CD14-positive monocyte (primary cell): ENCODE results near the gene ARHGEF7. TPM values are rescaled to one million over a fixed set of nuclear protein-coding genes. Genes with fewer than 3 reads are reported as not detected.
A peak's percentile ranks its signal among the peaks of the same experiment; 100 is the strongest.

Experiments
- DNase-seq, 3 donors: peaks; one replicate each; pipeline ENCODE4 v3.0.0-alpha.2; 2011 to 2022
- H2AFZ ChIP-seq: 2 replicates; pipeline ENCODE4 v1.6.0; 2012; ENCODE audit warnings: mild to moderate bottlenecking, low read depth, low read length, inconsistent platforms; ENCODE audit not compliant: insufficient read depth, poor library complexity, severe bottlenecking
- H3K27ac ChIP-seq, 2 donors: 1 replicate in 1 of 2; 2 replicates in 1 of 2; pipeline ENCODE4 v1.5.1; 2012 to 2013; ENCODE audit warnings: low read length in 2 of 2, control low read depth in 1 of 2, inconsistent platforms in 1 of 2, low read depth in 1 of 2, mild to moderate bottlenecking in 1 of 2
- H3K27me3 ChIP-seq, 2 donors: one replicate each; pipeline versions ENCODE4 v1.6.0 to v1.6.1; 2011 to 2013; ENCODE audit warnings: low read length in 2 of 2; ENCODE audit not compliant: control insufficient read depth in 2 of 2, insufficient read depth in 2 of 2
- H3K36me3 ChIP-seq, 2 donors: replicated peaks in 1 of 2; 1 replicate in 1 of 2; 2 replicates in 1 of 2; pipeline versions ENCODE4 v1.5.1 to v1.6.1; 2012 to 2013; ENCODE audit warnings: low read length in 2 of 2, control low read depth in 1 of 2, inconsistent platforms in 1 of 2, mild to moderate bottlenecking in 1 of 2; ENCODE audit not compliant: insufficient read depth in 2 of 2, control insufficient read depth in 1 of 2
- H3K4me1 ChIP-seq, 2 donors: 1 replicate in 1 of 2; 2 replicates in 1 of 2; pipeline versions ENCODE4 v1.5.1 to v1.6.1; 2012 to 2013; ENCODE audit warnings: low read length in 2 of 2, control low read depth in 1 of 2, inconsistent platforms in 1 of 2, mild to moderate bottlenecking in 1 of 2, moderate library complexity in 1 of 2; ENCODE audit not compliant: insufficient read depth in 2 of 2, control insufficient read depth in 1 of 2
- H3K4me2 ChIP-seq: replicated peaks from 2 replicates; pipeline ENCODE3; 2012; ENCODE audit warnings: low read length, moderate library complexity, mild to moderate bottlenecking; ENCODE audit not compliant: poor library complexity, severe bottlenecking; ENCODE audit errors: extremely low read depth
- H3K4me3 ChIP-seq, 3 experiments: fragments of 200-600 bp in 1 of 3; sonication (generic) in 1 of 3; replicated peaks in 1 of 3; 1 replicate in 2 of 3; 2 replicates in 1 of 3; pipeline ENCODE4 v1.5.1; 2011 to 2013; ENCODE audit warnings: low read length in 3 of 3, mild to moderate bottlenecking in 3 of 3, control low read depth in 2 of 3, low read depth in 2 of 3, inconsistent platforms in 1 of 3, moderate library complexity in 1 of 3
- H3K79me2 ChIP-seq: 2 replicates; pipeline ENCODE4 v1.6.0; 2012; ENCODE audit warnings: mild to moderate bottlenecking, control low read depth, inconsistent platforms, low read length, moderate library complexity; ENCODE audit not compliant: insufficient read depth
- H3K9ac ChIP-seq: 2 replicates; pipeline ENCODE4 v1.6.0; 2017; ENCODE audit warnings: low read length, mild to moderate bottlenecking; ENCODE audit not compliant: insufficient read depth, poor library complexity, severe bottlenecking
- H3K9me3 ChIP-seq, 2 donors: replicated peaks in 1 of 2; 1 replicate in 1 of 2; 2 replicates in 1 of 2; pipeline versions ENCODE4 v1.5.1 to v1.6.1; 2012 to 2013; ENCODE audit warnings: low read length in 2 of 2, control low read depth in 1 of 2; ENCODE audit not compliant: control insufficient read depth in 1 of 2, insufficient read depth in 1 of 2
- H4K20me1 ChIP-seq: 2 replicates; pipeline ENCODE4 v1.6.0; 2012; ENCODE audit warnings: mild to moderate bottlenecking, low read length, control low read depth, moderate library complexity; ENCODE audit not compliant: insufficient read depth
- H3K27ac Mint-ChIP-seq, 7 donors: one replicate each; pipeline ENCODE4 v1.8.0; 2020; ENCODE audit warnings: mild to moderate bottlenecking in 7 of 7, mixed read lengths in 7 of 7, moderate library complexity in 6 of 7, inconsistent platforms in 2 of 7
- H3K27me3 Mint-ChIP-seq, 3 donors: one replicate each; pipeline ENCODE4 v1.8.0; 2021 to 2022; ENCODE audit warnings: low read depth in 3 of 3, mild to moderate bottlenecking in 3 of 3, mixed read lengths in 3 of 3, moderate library complexity in 3 of 3, inconsistent platforms in 1 of 3
- H3K36me3 Mint-ChIP-seq, 2 donors: one replicate each; pipeline ENCODE4 v1.8.0; 2020; ENCODE audit warnings: mixed read lengths in 2 of 2, inconsistent platforms in 1 of 2, mild to moderate bottlenecking in 1 of 2
- H3K4me1 Mint-ChIP-seq: one replicate; pipeline ENCODE4 v1.8.0; 2020; ENCODE audit warnings: mild to moderate bottlenecking, mixed read lengths
- H3K4me3 Mint-ChIP-seq, 2 donors: one replicate each; pipeline ENCODE4 v1.8.0; 2020; ENCODE audit warnings: mild to moderate bottlenecking in 2 of 2, mixed read lengths in 2 of 2, moderate library complexity in 1 of 2
- H3K9me3 Mint-ChIP-seq, 7 donors: one replicate each; pipeline ENCODE4 v1.8.0; 2020 to 2022; ENCODE audit warnings: mixed read lengths in 7 of 7, mild to moderate bottlenecking in 6 of 7, moderate library complexity in 6 of 7, inconsistent platforms in 2 of 7
- WGBS: methylation state at CpG from one replicate; pipeline ENCODE4 v1.1.5; 2013; ENCODE audit warnings: missing lambda C conversion rate; ENCODE audit not compliant: insufficient coverage; 5-methylcytosine and 5-hydroxymethylcytosine counted together
- intact Hi-C, 2 donors: fragments of 100-400 bp; cut with micrococcal nuclease; formaldehyde crosslinking; loops; one replicate each; pipeline versions ENCODE4 v1.15.0 to v1.15.1; 2023
- polyA plus RNA-seq, 3 donors: library from polyadenylated mRNA; depleted of rRNA in 1 of 3; unstranded in 2 of 3; stranded (reverse) in 1 of 3; fragments of 300-500 nt in 2 of 3; fragments of >200 nt in 1 of 3; fragmentation: Illumina TruSeq in 2 of 3; gene quantifications; 1 replicate in 2 of 3; 2 replicates in 1 of 3; pipeline ENCODE4 v1.2.3, GENCODE V29; 2012 to 2021
- TF ChIP-seq, protein P1 (sequence below): fragments of 200-600 bp; IDR thresholded peaks from one replicate; pipeline ENCODE4 v1.8.0; 2022; ENCODE audit warnings: antibody characterized with exemption, mild to moderate bottlenecking

The ARHGEF7 gene
- polyA plus RNA-seq, 3 donors: 4.6 to 29.0 (median 6.1) TPM

DNA sequence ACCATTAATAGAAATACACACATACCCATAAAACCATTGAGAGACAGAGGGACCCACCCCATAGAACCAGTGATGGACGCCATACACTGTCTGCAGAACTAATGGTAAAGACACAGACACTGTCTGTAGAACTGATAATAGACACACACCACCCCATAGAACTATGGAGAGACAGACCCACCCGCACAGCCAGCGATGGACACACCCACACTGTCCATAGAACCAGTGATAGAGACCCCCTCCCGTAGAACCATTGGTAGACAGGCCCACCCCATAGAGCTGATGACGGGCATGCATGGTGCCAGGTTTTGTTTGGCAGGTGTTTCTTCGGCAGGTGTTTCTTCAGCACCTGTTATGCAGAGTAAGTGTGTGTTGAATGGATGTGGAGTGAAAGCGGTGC is 117.1 kb downstream of the ARHGEF7 start:
- no peak overlapping the region for H3K4me2 ChIP-seq
- peaks cover 6% of the 10 kb centered on the region for H4K20me1 ChIP-seq
- H3K27me3 ChIP-seq: no peaks in the 10 kb centered on the region
- H2AFZ ChIP-seq: no peak overlapping the region
- intact Hi-C loops: no loop called here
- peaks cover 7% of the 10 kb centered on the region for H3K79me2 ChIP-seq
- no peak overlapping the region for H3K27ac ChIP-seq
- TF ChIP-seq, protein P1, sequence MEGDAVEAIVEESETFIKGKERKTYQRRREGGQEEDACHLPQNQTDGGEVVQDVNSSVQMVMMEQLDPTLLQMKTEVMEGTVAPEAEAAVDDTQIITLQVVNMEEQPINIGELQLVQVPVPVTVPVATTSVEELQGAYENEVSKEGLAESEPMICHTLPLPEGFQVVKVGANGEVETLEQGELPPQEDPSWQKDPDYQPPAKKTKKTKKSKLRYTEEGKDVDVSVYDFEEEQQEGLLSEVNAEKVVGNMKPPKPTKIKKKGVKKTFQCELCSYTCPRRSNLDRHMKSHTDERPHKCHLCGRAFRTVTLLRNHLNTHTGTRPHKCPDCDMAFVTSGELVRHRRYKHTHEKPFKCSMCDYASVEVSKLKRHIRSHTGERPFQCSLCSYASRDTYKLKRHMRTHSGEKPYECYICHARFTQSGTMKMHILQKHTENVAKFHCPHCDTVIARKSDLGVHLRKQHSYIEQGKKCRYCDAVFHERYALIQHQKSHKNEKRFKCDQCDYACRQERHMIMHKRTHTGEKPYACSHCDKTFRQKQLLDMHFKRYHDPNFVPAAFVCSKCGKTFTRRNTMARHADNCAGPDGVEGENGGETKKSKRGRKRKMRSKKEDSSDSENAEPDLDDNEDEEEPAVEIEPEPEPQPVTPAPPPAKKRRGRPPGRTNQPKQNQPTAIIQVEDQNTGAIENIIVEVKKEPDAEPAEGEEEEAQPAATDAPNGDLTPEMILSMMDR: no peak
- peaks cover 39 to 93% of the 10 kb centered on the region in 2 donors for H3K36me3 ChIP-seq
- no peak overlapping the region for H3K27ac Mint-ChIP-seq
- WGBS: 100% methylated on average over 5 of the region's 7 CpGs
- peaks cover 73 to 89% of the 10 kb centered on the region in 2 donors for H3K36me3 Mint-ChIP-seq
- H3K9ac ChIP-seq: no peak overlapping the region
- H3K4me3 ChIP-seq: no peak overlapping the region
- H3K9me3 ChIP-seq: peaks cover 0 to 5% of the 10 kb centered on the region in 2 donors
- H3K9me3 Mint-ChIP-seq: peaks cover 0 to 12% (median 5%) of the 10 kb centered on the region in 7 donors
- no peaks in the 10 kb centered on the region for H3K27me3 Mint-ChIP-seq
- H3K4me1 Mint-ChIP-seq: no peaks in the 10 kb centered on the region
- no peak overlapping the region for H3K4me3 Mint-ChIP-seq
- no peaks in the 10 kb centered on the region for H3K4me1 ChIP-seq
- no peak for DNase-seq

DNA sequence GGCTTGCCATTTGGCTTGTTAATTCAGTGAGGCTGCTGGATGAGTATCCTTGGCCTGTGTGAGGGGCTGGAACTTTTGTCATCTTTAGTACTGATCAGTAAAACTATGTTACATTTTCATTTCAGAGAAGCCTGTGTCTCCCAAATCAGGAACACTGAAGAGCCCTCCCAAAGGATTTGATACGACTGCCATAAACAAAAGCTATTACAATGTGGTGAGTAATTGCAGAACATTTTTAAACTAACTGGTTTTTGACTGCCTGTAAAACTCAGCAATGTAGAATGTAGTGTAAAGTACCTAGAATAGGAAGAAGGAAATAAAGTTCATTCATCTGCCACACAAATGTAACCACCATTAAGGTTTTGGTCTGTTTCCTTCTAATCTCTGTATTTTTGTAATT is 118.0 kb downstream of the ARHGEF7 start:
- Mint-ChIP-seq H3K9me3 (peaks cover 0 to 12% (median 5%) of the 10 kb centered on the region in 7 donors), H3K36me3 (peaks cover 69 to 88% of the 10 kb centered on the region in 2 donors), H3K27me3 (no peaks in the 10 kb centered on the region), H3K4me3 (no peak overlapping the region), H3K27ac (peak overlapping the region in 1 of 7 donors; percentile 3), H3K4me1 (no peaks in the 10 kb centered on the region)
- H3K36me3 ChIP-seq: peaks cover 38 to 96% of the 10 kb centered on the region in 2 donors
- H3K9me3 ChIP-seq: peaks cover 0 to 5% of the 10 kb centered on the region in 2 donors
- no peak for DNase-seq
- H2AFZ ChIP-seq: no peak overlapping the region
- H3K27ac ChIP-seq: no peak overlapping the region
- TF ChIP-seq, protein P1: no peak
- H4K20me1 ChIP-seq: peaks cover 6% of the 10 kb centered on the region
- peaks cover 1% of the 10 kb centered on the region for H3K79me2 ChIP-seq
- WGBS: no CpG with 5 or more reads among the region's 1 CpG
- H3K9ac ChIP-seq: no peak overlapping the region
- no peak overlapping the region for H3K4me2 ChIP-seq
- no peaks in the 10 kb centered on the region for H3K27me3 ChIP-seq
- intact Hi-C loops: no loop called here
- H3K4me3 ChIP-seq: no peak overlapping the region
- no peaks in the 10 kb centered on the region for H3K4me1 ChIP-seq
